IPS-11a (cell line): Measurements from ENCODE around the gene CDKN1A.
"Not testable (repeated sequence)": the region's sequence is repeated elsewhere in the genome, so short reads cannot be mapped to it uniquely, and the experiment has no call there.

ENCODE experiments used
- H3K4me3 ChIP-seq: one replicate; pipeline ENCODE4 v1.5.1; 2013; ENCODE audit warnings: low read depth, low read length, control low read depth

CDKN1A gene

DNA sequence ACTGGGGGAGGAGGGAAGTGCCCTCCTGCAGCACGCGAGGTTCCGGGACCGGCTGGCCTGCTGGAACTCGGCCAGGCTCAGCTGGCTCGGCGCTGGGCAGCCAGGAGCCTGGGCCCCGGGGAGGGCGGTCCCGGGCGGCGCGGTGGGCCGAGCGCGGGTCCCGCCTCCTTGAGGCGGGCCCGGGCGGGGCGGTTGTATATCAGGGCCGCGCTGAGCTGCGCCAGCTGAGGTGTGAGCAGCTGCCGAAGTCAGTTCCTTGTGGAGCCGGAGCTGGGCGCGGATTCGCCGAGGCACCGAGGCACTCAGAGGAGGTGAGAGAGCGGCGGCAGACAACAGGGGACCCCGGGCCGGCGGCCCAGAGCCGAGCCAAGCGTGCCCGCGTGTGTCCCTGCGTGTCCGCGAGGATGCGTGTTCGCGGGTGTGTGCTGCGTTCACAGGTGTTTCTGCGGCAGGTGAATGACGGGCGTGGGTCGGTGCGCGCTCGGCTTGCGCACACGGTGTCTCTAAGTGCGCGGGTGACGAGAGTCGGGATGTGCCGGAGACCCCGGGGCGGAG lies at the start of gene CDKN1A:
Gene CDKN1A (plus strand): TSS at position 227 of the 555 bp plus-strand sequence. CDS start 5,388 bp downstream, outside the sequence.
- peak within 1 kb of the TSS; percentile 73 for H3K4me3 ChIP-seq

DNA sequence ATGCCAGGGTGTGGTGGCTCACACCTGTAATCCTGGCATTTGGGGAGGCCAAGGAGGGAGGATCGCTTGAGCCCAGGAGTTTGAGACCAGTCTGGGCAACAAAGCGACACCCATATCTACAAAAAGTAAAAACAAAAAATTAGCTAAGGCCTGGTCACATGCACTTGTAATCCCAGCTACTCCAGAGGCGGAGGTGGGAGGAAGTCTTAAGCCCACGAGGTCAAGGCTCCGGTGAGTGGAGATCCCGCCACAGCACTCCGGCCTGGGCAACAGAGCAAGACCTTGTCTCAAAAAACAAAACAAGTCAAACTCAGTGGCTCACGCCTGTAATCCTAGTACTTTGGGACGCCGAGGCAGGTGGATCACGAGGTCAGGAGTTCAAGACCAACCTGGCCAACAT lies 48.7 kb upstream of the CDKN1A start:
- H3K4me3 ChIP-seq = no peak overlapping the region

DNA sequence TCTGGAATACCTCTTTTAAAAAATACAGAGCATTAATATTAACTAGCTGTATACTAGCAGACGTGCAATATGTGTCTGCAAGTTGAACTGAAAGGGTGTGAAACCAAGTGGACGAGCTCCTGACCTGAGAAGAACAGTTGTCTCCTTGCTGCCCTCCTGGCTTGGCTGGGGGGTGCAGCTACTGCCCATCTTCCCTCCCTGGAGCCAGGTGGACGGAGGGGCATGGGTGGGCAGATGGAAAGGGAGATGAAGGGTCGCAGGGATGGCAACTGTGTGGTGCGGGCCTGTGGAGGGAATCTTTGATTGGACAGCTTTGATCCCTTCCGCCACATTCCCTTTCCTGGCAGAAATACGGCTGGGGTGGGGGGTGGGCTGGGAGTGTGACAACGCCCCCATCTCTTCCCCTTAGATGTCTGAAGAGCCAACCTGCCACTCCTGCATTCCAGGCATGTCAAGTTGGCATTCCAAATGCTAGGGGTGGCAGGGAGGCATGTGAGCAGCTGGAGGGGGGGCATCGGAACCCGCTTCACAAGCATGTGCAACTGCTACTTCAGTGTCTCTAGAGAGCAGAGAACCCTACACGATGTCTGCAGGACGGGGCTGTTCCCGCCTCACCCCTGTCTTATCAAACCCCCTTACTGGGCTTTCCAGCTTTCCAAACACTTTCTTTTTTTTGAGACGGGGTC lies 47.0 kb upstream of the CDKN1A start:
- no peak overlapping the region for H3K4me3 ChIP-seq

DNA sequence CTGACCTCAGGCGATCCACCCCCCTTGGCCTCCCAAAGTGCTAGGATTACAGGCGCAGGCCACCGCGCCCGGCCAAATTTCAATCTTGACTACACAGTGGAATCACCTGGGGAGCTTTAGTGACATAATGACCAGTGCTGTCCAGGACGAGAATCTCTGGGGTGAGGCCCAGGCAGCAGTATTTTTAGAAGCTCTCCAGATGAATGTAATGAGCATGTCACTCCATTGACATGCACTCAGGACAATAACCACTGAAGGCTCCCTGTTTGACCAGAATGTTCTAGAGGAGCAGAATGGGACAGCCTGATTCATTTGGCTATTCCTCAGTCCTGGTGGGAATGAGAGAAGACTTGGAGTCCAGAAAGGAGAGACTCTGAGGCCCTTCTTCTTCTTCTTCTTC lies 45.1 kb upstream of the CDKN1A start:
- no peak overlapping the region for H3K4me3 ChIP-seq

DNA sequence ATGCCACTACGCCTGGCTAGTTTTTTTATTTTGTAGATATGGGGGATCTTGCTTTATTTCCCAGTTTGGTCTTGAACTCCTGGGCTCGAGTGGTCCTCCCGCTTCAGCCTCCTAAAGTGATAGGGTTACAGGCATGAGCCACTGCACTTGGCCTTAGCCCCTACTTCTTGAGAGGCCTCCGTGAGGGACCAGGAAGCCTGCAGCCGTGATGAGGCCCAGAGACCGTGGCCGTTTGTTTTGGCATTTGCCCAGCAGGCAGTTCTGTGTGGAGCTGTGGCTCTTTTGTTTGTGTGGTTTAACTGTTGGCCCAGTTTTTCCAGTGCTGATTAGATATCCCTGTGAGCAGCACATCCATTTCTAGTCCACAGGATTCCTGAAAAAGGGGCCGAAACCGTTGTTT lies 44.6 kb upstream of the CDKN1A start:
- no peak overlapping the region for H3K4me3 ChIP-seq

DNA sequence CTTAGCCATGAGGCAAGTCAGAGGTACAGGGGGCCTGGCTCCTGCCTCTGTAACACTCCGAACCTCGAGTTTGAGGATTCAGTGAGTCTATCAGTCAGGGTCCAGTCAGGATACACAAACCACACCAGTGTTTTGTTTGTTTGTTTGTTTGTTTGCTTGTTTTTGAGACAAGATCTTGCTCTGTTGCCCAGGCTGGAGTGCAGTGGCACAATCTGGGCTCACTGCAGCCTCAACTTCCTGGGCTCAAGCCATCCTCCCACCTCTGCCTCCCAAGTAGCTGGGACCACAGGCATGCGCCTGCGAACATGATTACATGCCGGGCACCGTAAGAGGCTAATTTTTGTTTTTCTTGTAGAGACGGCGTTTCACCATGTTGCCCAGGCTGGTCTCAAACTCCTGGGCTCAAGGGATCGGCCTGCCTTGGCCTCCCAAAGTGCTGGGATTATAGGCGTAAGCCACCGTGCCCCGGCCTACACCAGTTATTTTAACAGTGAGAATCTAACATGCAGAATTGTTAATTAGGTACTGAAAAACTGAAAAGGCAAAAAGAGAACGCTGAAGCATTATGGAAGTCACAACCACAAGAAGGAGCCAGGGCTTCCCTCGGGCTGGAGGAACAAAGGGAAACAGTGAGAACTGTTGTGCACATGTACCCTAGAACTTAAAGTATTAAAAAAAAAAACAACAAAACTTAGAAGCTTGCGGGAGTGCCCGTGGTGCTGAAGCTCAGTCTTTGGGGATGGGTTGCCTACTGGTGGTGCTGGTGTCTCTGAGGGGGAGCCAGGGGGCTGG lies 44.0 kb upstream of the CDKN1A start:
- H3K4me3 ChIP-seq = no peak overlapping the region

DNA sequence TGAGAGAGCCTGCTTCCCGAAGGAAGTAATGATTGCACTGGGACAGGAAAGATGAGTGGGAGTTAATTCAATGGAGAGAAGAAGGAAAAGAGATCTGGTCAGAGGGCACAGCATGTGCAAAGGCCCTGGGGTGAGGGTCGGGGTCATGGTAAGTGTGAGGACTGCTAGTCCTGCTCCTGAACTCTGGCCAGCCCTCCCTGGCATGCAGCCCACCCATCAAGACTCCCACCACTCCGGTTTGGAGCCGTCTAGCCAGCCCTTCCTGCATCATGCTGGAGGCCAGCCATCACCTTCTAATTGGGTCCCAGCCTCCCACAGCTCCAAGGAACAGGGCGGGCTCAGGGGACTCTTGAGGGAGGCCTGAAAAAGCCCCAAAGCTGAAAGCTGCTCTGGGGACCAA lies 42.2 kb upstream of the CDKN1A start:
- no peak overlapping the region for H3K4me3 ChIP-seq

DNA sequence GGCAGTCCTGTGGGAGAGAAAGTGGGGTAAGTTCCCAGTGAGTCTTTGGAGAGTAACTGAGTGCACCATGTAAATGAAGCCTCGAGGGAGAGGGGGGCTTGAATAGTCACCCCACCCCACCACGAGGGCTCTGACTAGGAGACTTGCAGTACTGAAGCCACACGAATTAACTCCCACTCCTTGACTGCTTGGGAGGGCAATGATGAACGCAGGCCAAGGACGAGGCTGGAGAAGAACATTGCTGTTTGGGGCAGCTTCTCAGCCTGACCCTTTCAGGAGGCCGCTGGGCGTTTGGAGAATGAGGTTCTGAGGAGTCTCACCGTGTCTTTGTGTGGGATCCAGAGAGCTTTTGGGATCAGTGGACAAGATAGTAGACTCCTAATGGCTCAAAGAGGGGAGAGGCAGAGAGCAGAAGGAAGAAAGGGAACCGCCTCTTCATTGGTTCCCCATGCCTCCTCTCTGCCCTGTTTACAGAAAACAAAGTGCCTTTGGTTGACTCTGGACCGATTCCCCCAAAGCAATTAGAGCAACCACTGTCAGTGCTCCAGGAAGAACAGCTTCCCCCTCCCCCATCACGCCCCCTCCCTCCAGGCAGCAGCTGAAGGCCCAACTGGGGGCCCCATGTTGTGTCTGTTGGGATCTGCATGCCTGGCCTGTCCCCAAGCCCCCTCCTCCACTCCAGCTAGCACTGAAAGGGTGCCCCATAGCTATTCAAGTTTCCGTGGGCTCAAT lies 41.7 kb upstream of the CDKN1A start:
- H3K4me3 ChIP-seq = no peak overlapping the region

DNA sequence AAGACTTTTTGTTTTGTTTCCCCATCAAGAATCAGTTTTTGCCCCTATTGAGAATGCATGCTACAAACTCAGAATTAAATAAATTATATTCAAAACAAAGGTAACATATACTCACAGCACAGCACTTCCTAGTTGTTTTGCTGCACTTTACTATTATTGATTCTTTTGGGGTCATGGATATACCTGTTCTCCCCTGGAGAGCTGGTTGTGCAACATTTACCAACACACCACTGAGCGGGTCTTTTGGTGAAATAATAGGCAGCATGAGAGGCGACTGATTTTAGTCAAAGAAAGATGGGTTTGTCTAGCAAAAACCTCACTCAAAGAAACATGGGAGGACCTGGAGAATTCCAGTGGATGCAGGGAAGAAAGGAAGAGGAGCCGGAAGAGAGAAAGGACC lies 39.9 kb upstream of the CDKN1A start:
- H3K4me3 ChIP-seq = no peak overlapping the region

DNA sequence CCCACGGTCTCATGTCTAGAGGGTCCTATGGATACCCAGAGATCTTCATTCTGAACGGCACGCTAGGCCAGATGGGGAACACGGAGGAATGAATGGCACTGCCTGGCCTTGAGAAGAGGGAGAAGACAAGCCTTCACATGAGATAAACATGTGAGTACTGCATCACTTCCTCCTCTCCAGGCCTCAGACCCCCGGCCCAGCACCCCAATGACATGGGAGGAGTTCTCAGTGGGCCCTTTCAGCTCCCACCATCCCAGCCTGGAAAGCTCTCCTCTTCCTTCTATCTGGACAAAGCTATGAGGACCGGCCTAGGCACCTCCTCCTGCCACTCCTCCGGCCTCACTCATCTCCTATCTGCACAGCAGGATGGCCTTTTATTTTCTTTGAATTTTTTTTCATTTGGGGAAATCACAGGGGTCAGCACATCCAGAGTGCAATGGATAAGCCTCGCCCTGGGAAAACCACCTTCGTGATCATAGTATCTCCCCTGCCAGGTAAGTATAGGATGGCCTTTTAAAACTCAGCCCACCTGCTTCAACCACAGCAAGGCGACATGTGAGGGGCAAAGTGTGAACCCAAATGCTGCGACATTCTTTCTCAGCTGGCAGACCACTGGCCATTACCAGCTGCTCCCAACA lies 39.2 kb upstream of the CDKN1A start:
- no peak overlapping the region for H3K4me3 ChIP-seq

DNA sequence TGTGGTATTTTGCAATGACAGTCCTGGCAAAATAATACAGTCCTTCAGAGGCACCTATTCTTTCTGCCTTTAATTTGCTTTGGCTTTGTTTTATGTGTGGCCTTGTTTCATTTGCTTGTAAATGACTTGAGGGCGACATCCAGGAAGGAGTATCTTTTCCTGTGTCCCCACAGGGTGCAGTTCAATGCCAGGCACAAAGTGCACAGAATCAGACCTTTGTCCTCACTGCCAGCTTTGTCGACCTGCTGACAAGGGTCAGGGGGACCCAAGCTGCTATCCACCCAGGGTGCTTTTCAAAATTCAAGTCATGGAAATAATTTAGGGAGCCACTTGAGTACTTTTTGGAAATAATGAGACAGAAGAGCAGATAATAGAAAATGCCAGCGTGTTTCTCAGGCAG lies 37.0 kb upstream of the CDKN1A start:
- H3K4me3 ChIP-seq = no peak overlapping the region

DNA sequence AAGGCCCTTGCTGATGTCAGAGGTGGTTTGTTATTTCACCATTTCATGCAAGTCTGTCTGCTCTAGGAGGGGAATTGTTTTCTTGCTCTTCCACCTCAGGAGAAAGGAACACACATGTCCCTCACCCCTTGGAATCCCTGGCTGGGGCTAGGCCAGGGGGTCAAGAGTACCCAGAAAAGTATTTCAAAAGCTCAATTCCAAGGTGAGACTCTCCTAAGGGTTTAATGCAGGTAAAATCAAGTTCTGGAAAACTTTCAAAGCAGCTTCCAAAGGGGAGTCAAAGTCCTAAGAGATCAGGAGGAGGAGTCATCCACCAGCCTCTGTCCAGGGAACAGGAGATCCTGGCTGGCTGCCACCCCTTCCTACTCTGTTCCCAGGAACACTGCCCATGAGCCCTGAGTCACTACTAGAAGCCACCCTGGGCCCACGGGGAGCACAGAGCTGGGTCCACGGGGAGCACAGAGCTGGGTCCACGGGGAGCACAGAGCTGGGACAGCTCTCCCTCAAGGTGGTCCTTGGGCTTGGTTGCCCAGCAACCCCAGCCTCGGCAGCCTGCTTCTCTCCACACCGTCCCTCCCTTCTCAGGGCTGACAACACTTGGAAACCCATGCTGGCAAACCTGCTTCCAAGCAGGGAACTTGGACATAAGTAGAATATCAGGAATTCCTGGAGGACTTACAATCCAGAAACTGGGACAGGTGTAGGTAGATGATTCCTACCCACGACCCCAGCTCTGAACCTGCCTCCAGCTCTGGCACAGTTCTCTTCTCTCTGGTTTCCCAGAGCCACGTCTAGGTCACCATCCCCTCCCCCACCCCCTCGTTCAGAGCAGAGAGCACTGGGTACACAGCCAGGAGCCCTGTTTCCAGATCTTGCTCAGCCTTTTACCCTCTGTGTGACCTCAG lies 35.3 kb upstream of the CDKN1A start:
- no peak overlapping the region for H3K4me3 ChIP-seq

DNA sequence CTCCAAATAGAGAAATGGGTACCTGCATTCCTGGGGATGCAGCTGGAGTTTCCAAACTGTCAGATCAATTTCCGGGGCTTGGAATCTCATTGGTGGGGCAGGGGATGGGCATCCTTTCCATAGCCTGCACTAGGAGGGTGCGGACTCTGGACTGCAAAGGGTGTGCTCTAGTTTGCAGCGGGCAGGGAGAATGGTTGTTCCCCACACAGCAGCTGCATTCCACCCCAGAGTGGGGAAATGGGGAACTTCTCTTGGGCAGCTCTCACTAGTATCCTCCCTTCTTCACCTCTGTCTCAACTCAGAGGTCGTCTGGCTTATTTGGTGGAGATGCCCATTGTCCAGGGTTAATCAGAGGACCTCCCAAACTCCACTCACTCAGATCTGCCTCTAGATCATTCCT lies 34.5 kb upstream of the CDKN1A start:
- no peak overlapping the region for H3K4me3 ChIP-seq

DNA sequence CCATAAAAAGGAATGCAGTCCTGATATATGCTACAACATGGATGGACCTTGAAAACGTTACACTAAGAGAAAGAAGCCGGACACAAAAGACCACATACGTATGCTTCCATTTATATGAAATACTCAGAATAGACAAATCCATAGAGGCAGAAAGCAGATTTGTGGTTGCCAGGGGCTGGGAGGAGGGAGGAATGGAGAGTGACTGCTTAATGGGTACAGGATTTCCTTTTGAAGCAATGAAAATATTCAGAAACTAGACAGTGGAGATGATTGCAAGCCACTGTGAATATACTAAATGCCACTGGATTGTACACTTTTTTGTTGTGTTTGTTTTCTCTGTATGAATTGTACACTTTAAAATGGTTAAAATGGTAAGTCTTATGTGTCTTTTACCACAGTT lies 29.4 kb upstream of the CDKN1A start:
- H3K4me3 ChIP-seq = no peak overlapping the region

DNA sequence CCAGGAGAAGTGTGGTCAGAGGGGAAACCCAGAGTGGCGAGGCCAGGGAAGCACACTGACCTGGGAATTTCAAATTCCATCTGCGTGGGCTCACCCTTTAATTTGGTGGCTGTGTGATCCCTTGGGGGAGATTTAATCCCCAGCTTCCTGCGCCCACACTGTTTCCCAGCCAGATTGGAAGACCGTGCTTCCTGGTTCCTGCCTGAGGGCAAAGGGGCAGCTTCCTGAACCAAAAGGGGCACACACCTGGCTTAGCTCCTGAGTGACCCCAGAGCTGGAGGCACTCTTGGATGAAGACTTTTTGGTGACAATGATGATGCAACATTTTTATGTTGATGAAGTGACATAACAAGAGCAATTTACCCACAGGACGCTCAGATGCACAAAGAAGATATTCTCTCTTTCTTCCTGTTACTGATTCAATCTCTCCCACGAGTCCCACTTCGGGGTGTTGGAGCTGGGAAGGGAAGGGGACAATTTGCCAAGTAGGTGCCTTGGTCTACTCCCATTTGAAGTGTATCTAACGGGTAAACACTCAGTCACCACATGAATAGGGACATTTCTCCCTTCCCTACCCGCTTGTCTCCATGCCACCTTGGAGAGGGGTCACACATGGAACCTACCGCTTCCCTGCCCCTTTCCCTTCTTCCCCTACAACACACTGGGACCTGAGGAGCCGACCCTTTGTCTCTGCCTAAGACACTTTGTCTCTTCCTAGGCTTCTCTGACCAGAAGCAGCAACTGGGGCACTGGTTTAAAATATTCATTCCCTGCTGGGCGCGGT lies 28.6 kb upstream of the CDKN1A start:
- H3K4me3 ChIP-seq = no peak overlapping the region

DNA sequence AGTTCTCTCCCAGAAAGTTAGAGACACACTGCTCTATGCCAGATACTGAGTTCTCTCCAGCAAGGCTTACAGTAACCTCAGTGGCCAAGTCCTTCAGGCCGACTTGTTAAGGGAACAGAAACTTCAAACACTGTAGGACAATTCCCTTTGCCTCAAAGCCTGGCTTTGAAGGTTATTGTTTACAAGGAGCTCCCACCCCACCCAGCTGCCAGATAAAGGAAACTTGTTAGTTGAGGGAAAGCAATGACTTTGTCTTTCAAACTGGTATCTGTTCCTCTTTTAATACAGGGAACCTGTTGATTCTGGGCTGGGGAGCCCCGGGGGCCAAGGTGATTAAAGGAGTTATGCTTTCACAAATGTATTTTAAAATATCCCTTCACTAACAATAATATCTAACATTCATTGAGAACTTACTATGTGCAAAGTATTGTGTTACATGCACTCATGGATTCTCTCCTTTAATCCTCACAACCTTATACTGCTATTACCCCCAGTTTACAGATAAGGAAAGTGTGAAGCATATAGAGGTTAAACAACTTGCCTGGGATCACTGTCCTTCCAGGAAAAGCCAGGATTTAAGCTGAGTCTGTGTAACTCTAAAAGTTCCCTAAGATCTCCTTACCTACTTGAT lies 27.6 kb upstream of the CDKN1A start:
- no peak overlapping the region for H3K4me3 ChIP-seq

DNA sequence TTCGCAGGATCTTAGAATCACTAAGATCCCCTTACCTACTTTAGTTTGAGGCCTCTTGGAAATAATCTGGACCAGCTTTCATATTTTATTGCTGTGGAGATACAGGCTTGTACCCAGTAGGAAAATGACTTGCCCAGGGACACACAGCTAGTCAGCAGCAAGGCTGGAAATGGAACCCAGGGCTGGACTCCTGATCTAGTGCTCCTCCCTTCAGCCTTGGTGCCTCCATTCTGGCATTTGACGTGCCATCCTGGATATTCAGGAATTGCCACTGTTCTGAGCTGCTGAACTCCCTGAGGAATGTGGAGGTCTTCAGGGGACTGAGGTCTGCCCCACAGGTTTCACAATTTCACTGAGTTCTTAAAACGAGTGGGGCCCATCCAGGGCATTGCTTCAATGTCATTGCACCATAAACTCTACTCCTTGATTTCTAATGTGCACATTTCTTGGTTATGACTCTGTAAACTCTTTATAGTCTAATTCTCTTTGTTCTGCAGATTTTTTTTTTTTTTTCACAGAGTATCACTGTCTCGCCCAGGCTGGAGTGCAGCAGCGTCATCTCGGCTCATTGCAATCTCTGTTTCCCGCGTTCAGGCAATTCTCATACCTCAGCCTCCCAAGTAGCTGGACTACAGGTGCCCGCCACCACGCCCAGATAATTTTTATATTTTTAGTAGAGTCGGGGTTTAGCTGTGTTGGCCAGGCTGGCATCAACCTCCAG lies 26.7 kb upstream of the CDKN1A start:
- H3K4me3 ChIP-seq = no peak overlapping the region

DNA sequence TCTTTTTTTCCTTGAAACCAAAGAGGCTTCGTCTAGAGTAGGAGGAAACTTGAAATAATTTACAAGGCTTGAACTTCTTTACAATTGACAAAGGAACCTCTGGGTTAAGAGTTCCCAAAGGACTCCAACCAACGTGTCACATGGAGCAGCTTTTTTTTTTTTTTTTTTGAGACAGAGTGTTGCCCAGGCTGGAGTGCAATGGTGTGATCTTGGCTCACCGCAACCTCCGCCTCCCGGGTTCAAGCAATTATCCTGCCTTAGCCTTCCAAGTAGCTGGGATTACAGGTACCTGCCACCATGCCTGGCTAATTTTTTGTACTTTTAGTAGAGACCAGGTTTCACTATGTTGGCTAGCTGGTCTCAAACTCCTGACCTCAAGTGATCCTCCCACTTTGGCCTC lies 24.0 kb upstream of the CDKN1A start:
- not testable (repeated sequence) for H3K4me3 ChIP-seq
